PFSK-1 (cell line): Measurements from ENCODE around the gene SMARCA5.

Experiments used
- FOXP2 ChIP-seq: optimal IDR thresholded peaks from 2 replicates; pipeline ENCODE3; 2011; ENCODE audit warnings: borderline replicate concordance, control low read depth, inconsistent platforms; ENCODE audit not compliant: insufficient read depth; ENCODE audit errors: extremely low read length, extremely low read depth
- POLR2AphosphoS5 ChIP-seq: IDR thresholded peaks from 2 replicates; pipeline ENCODE4 v1.6.1; 2012; ENCODE audit warnings: low read depth, mild to moderate bottlenecking, control low read depth, low read length, moderate library complexity
- REST ChIP-seq, 2 experiments: IDR thresholded peaks; 2 replicates each; pipeline versions ENCODE4 v1.6.1 to v1.8.0; 2011 to 2012; ENCODE audit warnings: low read depth in 2 of 2, low read length in 2 of 2, control low read depth in 1 of 2, inconsistent platforms in 1 of 2, mild to moderate bottlenecking in 1 of 2, moderate library complexity in 1 of 2; ENCODE audit not compliant: insufficient read depth in 1 of 2
- SIN3A ChIP-seq: IDR thresholded peaks from 2 replicates; pipeline ENCODE4 v1.6.1; 2012; ENCODE audit warnings: mild to moderate bottlenecking, low read length, moderate library complexity, borderline replicate concordance; ENCODE audit not compliant: insufficient read depth
- TAF1 ChIP-seq: IDR thresholded peaks from 2 replicates; pipeline ENCODE4 v1.6.1; 2012; ENCODE audit warnings: low read length, control low read depth, borderline replicate concordance; ENCODE audit not compliant: insufficient read depth

Gene SMARCA5

GRCh38 chr4:143514497-143514896, 995 bp downstream of the SMARCA5 start:
- TF ChIP-seq SIN3A (no peak), POLR2AphosphoS5 (no peak), TAF1 (no peak), FOXP2 (no peak), REST (IDR thresholded peaks at IDR 0.05; ENCODE audit: insufficient read depth in 1 of 2, low read depth in 2 of 2, low read length in 2 of 2) (no peak)

DNA sequence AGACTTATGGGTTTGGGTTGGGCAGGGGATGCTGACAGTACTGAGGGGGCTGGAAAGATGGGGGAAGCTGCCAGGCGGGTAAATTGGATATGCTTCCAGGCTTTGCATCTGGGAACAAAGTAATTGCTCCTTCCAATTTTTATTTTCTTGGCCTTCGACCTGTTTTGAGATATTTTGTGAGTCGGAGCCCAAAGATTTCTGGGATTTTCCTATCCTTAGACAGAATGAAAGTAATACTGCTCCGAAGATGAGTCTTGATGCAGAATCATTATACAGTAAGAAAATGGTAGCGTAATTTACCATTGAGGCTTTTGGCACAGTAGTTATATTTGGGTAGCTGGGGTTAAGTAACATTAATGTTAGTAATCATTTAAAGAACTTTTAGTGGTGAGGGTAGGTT, 1.4 kb downstream of the SMARCA5 start:
- TF ChIP-seq TAF1 (no peak), FOXP2 (no peak), SIN3A (no peak), REST (IDR thresholded peaks at IDR 0.05; ENCODE audit: insufficient read depth in 1 of 2, low read depth in 2 of 2, low read length in 2 of 2) (no peak), POLR2AphosphoS5 (no peak)

GRCh38 chr4:143515905-143516304, 2.4 kb downstream of the SMARCA5 start:
- TF ChIP-seq SIN3A (no peak), FOXP2 (no peak), TAF1 (no peak), POLR2AphosphoS5 (no peak), REST (IDR thresholded peaks at IDR 0.05; ENCODE audit: insufficient read depth in 1 of 2, low read depth in 2 of 2, low read length in 2 of 2) (no peak)

DNA sequence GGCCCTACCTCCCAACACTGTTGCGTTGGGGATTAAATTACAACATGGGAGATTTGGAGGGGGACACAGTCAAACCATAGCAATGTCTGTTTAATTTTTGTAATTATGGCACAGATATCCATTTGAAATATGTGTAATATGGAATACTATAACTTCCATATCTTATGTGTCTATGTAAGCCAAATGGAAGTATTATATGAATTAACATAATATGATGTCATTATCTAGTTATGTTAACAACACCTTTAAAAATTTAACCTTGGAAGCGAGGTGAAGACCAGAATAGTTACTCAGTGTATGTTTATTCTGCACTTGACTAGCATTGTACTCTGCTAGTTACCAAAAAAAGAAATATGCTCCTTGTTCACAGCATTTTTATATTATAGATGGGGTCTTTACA, 4.3 kb downstream of the SMARCA5 start:
- TF ChIP-seq REST (IDR thresholded peaks at IDR 0.05; ENCODE audit: insufficient read depth in 1 of 2, low read depth in 2 of 2, low read length in 2 of 2) (no peak), POLR2AphosphoS5 (no peak), FOXP2 (no peak), SIN3A (no peak), TAF1 (no peak)

DNA sequence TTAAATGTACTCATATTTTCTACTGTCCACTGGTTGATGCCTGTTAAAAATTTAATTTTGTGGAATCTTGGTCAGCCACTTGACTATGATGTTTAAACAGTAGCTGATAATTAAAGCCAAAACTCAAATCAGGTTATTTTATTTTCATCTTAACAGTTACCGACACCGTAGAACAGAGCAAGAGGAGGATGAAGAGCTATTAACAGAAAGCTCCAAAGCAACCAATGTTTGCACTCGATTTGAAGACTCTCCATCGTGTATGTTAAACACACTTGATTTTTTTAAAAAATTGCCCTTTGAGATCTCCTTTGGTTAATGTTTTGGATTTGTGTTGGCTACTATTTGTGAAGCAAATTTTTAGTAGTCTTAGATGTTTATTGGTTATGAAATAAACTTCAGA, 10.7 kb downstream of the SMARCA5 start:
- TF ChIP-seq REST (IDR thresholded peaks at IDR 0.05; ENCODE audit: insufficient read depth in 1 of 2, low read depth in 2 of 2, low read length in 2 of 2) (no peak), POLR2AphosphoS5 (no peak), SIN3A (no peak), FOXP2 (no peak), TAF1 (no peak)
